RCC 7860 (cell line): Measurements from ENCODE around the gene FAM13A.
"Not testable (repeated sequence)": the region's sequence is repeated elsewhere in the genome, so short reads cannot be mapped to it uniquely, and the experiment has no call there.

Source experiments
- DNase-seq: peaks from one replicate; pipeline ENCODE4 v3.0.0-alpha.2; 2015; ENCODE audit warnings: low spot score
- FAIRE-seq: peaks from 2 replicates; lab custom pipeline; 2012; peaks lifted over from hg19 to GRCh38; lab: Jason Lieb, UNC

Gene FAM13A

GRCh38 chr4:88908521-88908920 is 148.5 kb downstream of the FAM13A start:
- no peak for FAIRE-seq
- DNase-seq, result no peak

- FAIRE-seq, result no peak
- DNase-seq, result no peak
Measured at GRCh38 chr4:88908003-88908402, 149.0 kb downstream of the FAM13A start.

GRCh38 chr4:88907478-88907877 is 149.5 kb downstream of the FAM13A start:
- DNase-seq (no peak), FAIRE-seq (no peak)

- FAIRE-seq, DNase-seq: not testable (repeated sequence)
Measured at GRCh38 chr4:88904240-88904639, 152.7 kb downstream of the FAM13A start.

GRCh38 chr4:88900432-88900831 is 156.6 kb downstream of the FAM13A start:
- DNase-seq, result no peak
- FAIRE-seq, result no peak

GRCh38 chr4:88897752-88898151 is 159.2 kb downstream of the FAM13A start:
- no peak for DNase-seq
- no peak for FAIRE-seq

GRCh38 chr4:88897180-88897579 is 159.8 kb downstream of the FAM13A start:
- DNase-seq (no peak), FAIRE-seq (no peak)

- no peak for FAIRE-seq
Measured at GRCh38 chr4:88893961-88894360, 163.0 kb downstream of the FAM13A start.

GRCh38 chr4:88892646-88893045 is 164.3 kb downstream of the FAM13A start:
- FAIRE-seq (no peak), DNase-seq (no peak)

More at GRCh38 chr4:88893961-88894360, 163.0 kb downstream of the FAM13A start:
- DNase-seq, result no peak

GRCh38 chr4:88891636-88892035 is 165.3 kb downstream of the FAM13A start:
- DNase-seq (no peak), FAIRE-seq (no peak)

- not testable (repeated sequence) for DNase-seq, FAIRE-seq
Measured at GRCh38 chr4:88887409-88887808, 169.6 kb downstream of the FAM13A start.

- no peak for DNase-seq
- FAIRE-seq, result no peak
Measured at GRCh38 chr4:88881227-88881569, 175.8 kb downstream of the FAM13A start.

- DNase-seq, result no peak
- FAIRE-seq, result no peak
Measured at GRCh38 chr4:88880501-88881226, 176.3 kb downstream of the FAM13A start.

GRCh38 chr4:88879991-88880390 is 177.0 kb downstream of the FAM13A start:
- DNase-seq (no peak), FAIRE-seq (no peak)

- FAIRE-seq, result no peak
- DNase-seq, result no peak
Measured at GRCh38 chr4:88878642-88879041, 178.3 kb downstream of the FAM13A start.

GRCh38 chr4:88870428-88870827 is 186.6 kb downstream of the FAM13A start:
- DNase-seq, result no peak
- no peak for FAIRE-seq

GRCh38 chr4:88868510-88868909 is 188.5 kb downstream of the FAM13A start:
- no peak for FAIRE-seq
- no peak for DNase-seq

- DNase-seq (no peak), FAIRE-seq (no peak)
Measured at GRCh38 chr4:88866862-88867550, 190.0 kb downstream of the FAM13A start.

- no peak for FAIRE-seq
Measured at GRCh38 chr4:88865466-88865865, 191.5 kb downstream of the FAM13A start.

GRCh38 chr4:88865046-88865445 is 191.9 kb downstream of the FAM13A start:
- DNase-seq (no peak), FAIRE-seq (peak; percentile 43)

More at GRCh38 chr4:88865466-88865865, 191.5 kb downstream of the FAM13A start:
- no peak for DNase-seq

GRCh38 chr4:88860586-88860985 is 196.4 kb downstream of the FAM13A start:
- no peak for FAIRE-seq
- DNase-seq, result no peak

- DNase-seq (no peak), FAIRE-seq (no peak)
Measured at GRCh38 chr4:88859191-88859812, 197.7 kb downstream of the FAM13A start.
